Neural crest cell (in vitro differentiated cells): ENCODE results near the gene ZMYND10. TPM values are rescaled to one million over a fixed set of nuclear protein-coding genes. Genes with fewer than 3 reads are reported as not detected.
A peak's percentile ranks its signal among the peaks of the same experiment; 100 is the strongest.

ENCODE experiments used
- DNase-seq: peaks from one replicate; pipeline ENCODE4 v3.0.0; 2021; ENCODE audit warnings: low read depth, mixed read lengths, low spot score
- H3K27ac Mint-ChIP-seq: one replicate; pipeline ENCODE4 v1.8.0; 2021; ENCODE audit warnings: mild to moderate bottlenecking, mixed read lengths; ENCODE audit not compliant: unreplicated experiment
- H3K27me3 Mint-ChIP-seq: 2 replicates; pipeline ENCODE4 v1.8.0; 2021; ENCODE audit warnings: low read depth, mild to moderate bottlenecking, mixed read lengths
- H3K36me3 Mint-ChIP-seq: 2 replicates; pipeline ENCODE4 v1.8.0; 2021; ENCODE audit warnings: low read depth, mild to moderate bottlenecking, mixed read lengths
- H3K4me1 Mint-ChIP-seq: 2 replicates; pipeline ENCODE4 v1.8.0; 2021; ENCODE audit warnings: mixed read lengths
- H3K4me3 Mint-ChIP-seq: one replicate; pipeline ENCODE4 v1.8.0; 2021; ENCODE audit warnings: mild to moderate bottlenecking, mixed read lengths
- H3K9me3 Mint-ChIP-seq: 2 replicates; pipeline ENCODE4 v1.8.0; 2021; ENCODE audit warnings: mixed read lengths
- total RNA-seq: library from RNA; stranded (reverse); gene quantifications from 2 replicates; pipeline ENCODE4 v1.2.1, GENCODE V29; 2021
- TF ChIP-seq, protein P1 (sequence below): fragments of 200-600 bp; sonication (generic); conservative IDR thresholded peaks from 2 replicates; pipeline ENCODE4 v1.5.0; 2021; ENCODE audit warnings: antibody characterized with exemption, mild to moderate bottlenecking

Gene ZMYND10
- total RNA-seq, 1 donor from 2014 or later: 2.3 TPM

DNA sequence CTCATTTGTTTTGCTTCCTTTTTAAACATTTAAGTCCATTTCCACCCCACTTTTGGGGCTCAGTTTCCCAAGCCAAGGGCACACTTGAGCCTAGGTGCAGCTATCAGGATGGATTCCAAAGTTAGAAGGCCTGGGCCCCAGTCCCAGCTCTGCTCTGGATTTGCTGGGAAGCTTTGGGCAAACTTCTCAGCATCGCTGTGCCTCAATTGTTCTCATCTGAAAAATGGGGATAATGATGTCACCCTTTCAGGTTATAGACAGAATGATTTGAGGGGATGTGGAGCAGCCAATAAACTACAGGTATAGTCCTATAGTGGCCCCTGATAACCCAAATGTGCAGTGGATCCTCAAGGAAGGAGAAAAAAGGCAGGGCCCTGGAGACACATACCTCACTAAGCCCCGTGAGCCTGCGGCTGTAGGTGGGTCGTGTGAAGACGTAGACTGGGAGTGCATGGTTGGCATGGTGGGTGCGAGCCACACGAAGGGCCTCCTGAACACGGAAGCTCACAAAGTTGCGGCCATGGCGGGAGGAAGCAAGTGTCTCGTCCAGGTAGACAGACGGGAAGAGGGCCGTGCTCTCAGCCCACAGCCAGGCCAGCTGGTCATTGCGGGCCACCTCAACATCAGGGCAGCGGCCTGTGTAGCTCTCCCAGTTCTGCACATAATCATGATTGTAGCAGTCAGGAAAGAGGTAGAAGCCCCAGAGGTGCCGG lies 26.2 kb downstream of the ZMYND10 start:
- no peaks in the 10 kb centered on the region for H3K9me3 Mint-ChIP-seq
- peaks cover 22% of the 10 kb centered on the region for H3K36me3 Mint-ChIP-seq
- TF ChIP-seq, protein P1, sequence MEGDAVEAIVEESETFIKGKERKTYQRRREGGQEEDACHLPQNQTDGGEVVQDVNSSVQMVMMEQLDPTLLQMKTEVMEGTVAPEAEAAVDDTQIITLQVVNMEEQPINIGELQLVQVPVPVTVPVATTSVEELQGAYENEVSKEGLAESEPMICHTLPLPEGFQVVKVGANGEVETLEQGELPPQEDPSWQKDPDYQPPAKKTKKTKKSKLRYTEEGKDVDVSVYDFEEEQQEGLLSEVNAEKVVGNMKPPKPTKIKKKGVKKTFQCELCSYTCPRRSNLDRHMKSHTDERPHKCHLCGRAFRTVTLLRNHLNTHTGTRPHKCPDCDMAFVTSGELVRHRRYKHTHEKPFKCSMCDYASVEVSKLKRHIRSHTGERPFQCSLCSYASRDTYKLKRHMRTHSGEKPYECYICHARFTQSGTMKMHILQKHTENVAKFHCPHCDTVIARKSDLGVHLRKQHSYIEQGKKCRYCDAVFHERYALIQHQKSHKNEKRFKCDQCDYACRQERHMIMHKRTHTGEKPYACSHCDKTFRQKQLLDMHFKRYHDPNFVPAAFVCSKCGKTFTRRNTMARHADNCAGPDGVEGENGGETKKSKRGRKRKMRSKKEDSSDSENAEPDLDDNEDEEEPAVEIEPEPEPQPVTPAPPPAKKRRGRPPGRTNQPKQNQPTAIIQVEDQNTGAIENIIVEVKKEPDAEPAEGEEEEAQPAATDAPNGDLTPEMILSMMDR: no peak

DNA sequence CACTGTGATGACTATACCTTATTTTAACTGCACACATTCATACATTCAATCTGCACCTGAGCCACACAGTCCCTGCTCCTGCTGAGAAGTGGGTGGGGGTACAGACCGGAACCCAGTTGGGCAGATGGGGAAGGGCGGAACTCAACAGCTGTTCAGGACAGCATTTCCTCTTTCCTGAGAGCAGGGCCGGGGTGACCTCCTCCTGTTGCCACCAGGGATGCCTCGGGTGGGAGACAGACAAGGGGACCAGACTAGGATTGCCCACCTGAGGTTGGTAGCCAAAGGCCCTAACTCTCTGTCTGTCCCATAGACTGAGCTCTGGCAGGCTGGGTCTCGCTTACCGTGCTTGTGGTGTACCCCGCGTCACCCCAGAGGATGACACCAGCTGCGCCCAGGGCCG lies 26.9 kb downstream of the ZMYND10 start:
- TF ChIP-seq, protein P1: no peak
- no peaks in the 10 kb centered on the region for H3K27me3 Mint-ChIP-seq
- peaks cover 43% of the 10 kb centered on the region for H3K4me1 Mint-ChIP-seq
- DNase-seq: no peak
- H3K4me3 Mint-ChIP-seq: peak overlapping the region; percentile 82
- no peaks in the 10 kb centered on the region for H3K9me3 Mint-ChIP-seq
- no peak overlapping the region for H3K27ac Mint-ChIP-seq
- peaks cover 29% of the 10 kb centered on the region for H3K36me3 Mint-ChIP-seq

More for the DNA sequence above, 26.2 kb downstream of the ZMYND10 start:
- Mint-ChIP-seq H3K4me3 (peak overlapping the region; percentile 99), H3K27me3 (no peaks in the 10 kb centered on the region), H3K27ac (no peak overlapping the region), H3K4me1 (peaks cover 46% of the 10 kb centered on the region)
- DNase-seq: no peak

DNA sequence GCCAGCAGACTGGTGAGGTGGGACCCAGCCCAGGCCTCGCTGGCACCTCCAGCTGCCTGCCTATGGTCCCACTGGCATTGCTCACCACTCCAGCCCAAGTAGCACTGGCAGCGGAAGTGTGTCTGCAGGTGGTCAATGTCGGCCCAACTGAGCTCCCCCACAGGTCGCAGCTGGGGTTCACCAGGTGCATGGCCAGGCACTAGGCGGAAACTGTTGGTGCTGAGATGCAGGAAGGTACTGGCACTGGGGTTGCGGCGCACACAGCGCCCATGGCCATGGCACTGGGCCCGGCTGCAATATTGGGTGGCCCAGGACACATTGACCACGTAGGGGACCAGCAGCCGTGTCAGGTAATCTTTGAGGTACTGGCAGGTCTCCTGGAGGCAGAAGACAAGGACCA lies 27.4 kb downstream of the ZMYND10 start:
- Mint-ChIP-seq H3K36me3 (peaks cover 31% of the 10 kb centered on the region), H3K27ac (no peak overlapping the region), H3K27me3 (no peaks in the 10 kb centered on the region), H3K4me3 (peak overlapping the region; percentile 82), H3K4me1 (peaks cover 39% of the 10 kb centered on the region), H3K9me3 (no peaks in the 10 kb centered on the region)
- no peak for DNase-seq
- TF ChIP-seq, protein P1: no peak

DNA sequence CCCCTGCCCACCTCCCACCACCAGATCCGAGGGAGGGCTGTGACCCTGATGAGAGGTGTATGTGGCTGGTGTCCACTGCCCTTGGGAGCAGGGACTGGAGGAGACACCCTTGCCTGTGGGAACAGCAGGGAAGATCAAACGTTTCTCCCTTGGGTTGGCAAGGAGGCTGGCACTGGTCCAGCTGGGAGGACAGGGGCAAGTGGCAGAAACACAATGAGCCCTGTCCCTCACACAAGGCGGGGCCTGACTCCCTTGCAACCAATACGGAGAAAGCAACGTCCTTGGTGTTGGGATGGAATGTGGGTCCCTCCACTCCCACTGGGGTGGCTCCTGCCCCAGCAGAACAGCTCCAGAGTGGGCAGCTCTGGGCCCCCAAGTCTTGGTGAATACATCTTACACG lies 28.2 kb downstream of the ZMYND10 start:
- Mint-ChIP-seq H3K9me3 (no peaks in the 10 kb centered on the region), H3K27me3 (no peaks in the 10 kb centered on the region), H3K4me1 (peaks cover 33% of the 10 kb centered on the region), H3K4me3 (peak overlapping the region; percentile 61), H3K36me3 (peaks cover 32% of the 10 kb centered on the region), H3K27ac (no peak overlapping the region)
- TF ChIP-seq, protein P1: no peak
- DNase-seq: no peak

DNA sequence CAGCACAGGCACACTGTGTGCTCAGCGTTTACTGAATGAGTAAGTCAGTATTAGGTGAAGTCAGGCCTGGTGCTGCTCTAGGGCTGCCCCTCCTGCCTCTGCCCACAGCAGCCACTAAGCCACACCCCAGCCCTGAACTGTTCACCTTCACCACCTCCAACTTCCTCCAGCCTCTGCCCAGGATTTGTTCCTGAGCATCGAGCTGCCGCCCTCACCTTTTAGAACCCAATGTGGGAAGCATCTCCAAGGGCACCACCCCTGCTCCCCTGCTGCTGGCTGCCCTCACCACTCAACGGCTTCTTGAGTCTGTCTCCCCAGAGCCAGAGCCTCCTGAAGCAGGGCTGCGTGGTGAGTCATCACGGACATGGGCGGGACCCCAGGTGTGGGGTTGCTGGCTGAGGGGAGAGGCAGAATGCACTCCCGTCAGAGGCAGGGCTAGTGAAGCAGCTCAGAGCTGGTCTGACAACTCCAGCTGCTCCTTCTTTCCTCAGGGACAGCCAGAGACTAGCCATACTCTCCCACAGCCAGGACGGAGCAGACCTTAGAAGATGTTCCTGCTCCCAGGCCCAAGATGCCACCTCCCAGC lies 28.8 kb downstream of the ZMYND10 start:
- Mint-ChIP-seq H3K27ac (no peak overlapping the region), H3K27me3 (no peaks in the 10 kb centered on the region), H3K4me1 (peaks cover 33% of the 10 kb centered on the region), H3K9me3 (no peaks in the 10 kb centered on the region), H3K4me3 (peak overlapping the region; percentile 38), H3K36me3 (peaks cover 32% of the 10 kb centered on the region)
- TF ChIP-seq, protein P1: no peak
- no peak for DNase-seq
